Mesendoderm (in vitro differentiated cells): Measurements from ENCODE around the gene NOX5.

Experiments used
- DNase-seq: peaks from one replicate; pipeline ENCODE4 v3.0.0; 2013
- H2AK5ac ChIP-seq: 2 replicates; pipeline ENCODE4 v1.6.1; 2013; ENCODE audit warnings: low read length, inconsistent platforms
- H2BK120ac ChIP-seq: 2 replicates; pipeline ENCODE4 v1.6.1; 2013; ENCODE audit warnings: low read depth, mild to moderate bottlenecking, low read length, moderate library complexity, mixed read lengths
- H2BK15ac ChIP-seq: replicated peaks from 2 replicates; pipeline ENCODE4 v1.6.1; 2013; ENCODE audit warnings: low read depth, mild to moderate bottlenecking, moderate library complexity
- H2BK5ac ChIP-seq: 2 replicates; pipeline ENCODE4 v1.6.1; 2013; ENCODE audit warnings: low read length, inconsistent platforms
- H3K18ac ChIP-seq: 2 replicates; pipeline ENCODE4 v1.6.1; 2013; ENCODE audit warnings: mild to moderate bottlenecking, low read length, mixed read lengths
- H3K23ac ChIP-seq: one replicate; pipeline ENCODE4 v1.6.1; 2013; ENCODE audit warnings: low read length
- H3K27ac ChIP-seq: 2 replicates; pipeline ENCODE4 v1.5.1; 2013; ENCODE audit warnings: low read depth, mild to moderate bottlenecking, inconsistent platforms, low read length, moderate library complexity
- H3K27me3 ChIP-seq: 2 replicates; pipeline ENCODE4 v1.6.1; 2013; ENCODE audit warnings: low read length, control low read depth, mild to moderate bottlenecking, inconsistent platforms; ENCODE audit not compliant: insufficient read depth, poor library complexity
- H3K36me3 ChIP-seq: 2 replicates; pipeline ENCODE4 v1.6.1; 2013; ENCODE audit warnings: low read length, inconsistent platforms; ENCODE audit not compliant: control insufficient read depth, insufficient read depth
- H3K4ac ChIP-seq: one replicate; pipeline ENCODE4 v1.6.1; 2013; ENCODE audit warnings: low read depth, mild to moderate bottlenecking, low read length, moderate library complexity
- H3K4me1 ChIP-seq: 2 replicates; pipeline ENCODE4 v1.6.1; 2013; ENCODE audit warnings: low read depth, low read length, inconsistent platforms; ENCODE audit not compliant: control insufficient read depth
- H3K4me2 ChIP-seq: 2 replicates; pipeline ENCODE4 v1.6.1; 2013; ENCODE audit warnings: low read length
- H3K4me3 ChIP-seq: 2 replicates; pipeline ENCODE4 v1.5.1; 2013; ENCODE audit warnings: mild to moderate bottlenecking, low read length
- H3K56ac ChIP-seq: one replicate; pipeline ENCODE4 v1.6.1; 2013; ENCODE audit warnings: low read length
- H3K79me1 ChIP-seq: 2 replicates; pipeline ENCODE4 v1.6.1; 2013; ENCODE audit warnings: low read length, inconsistent platforms
- H3K79me2 ChIP-seq: 2 replicates; pipeline ENCODE4 v1.6.1; 2013; ENCODE audit warnings: mild to moderate bottlenecking, low read length; ENCODE audit not compliant: control insufficient read depth, insufficient read depth
- H3K9ac ChIP-seq: 2 replicates; pipeline ENCODE4 v1.6.1; 2013; ENCODE audit warnings: low read length, inconsistent platforms
- H4K5ac ChIP-seq: one replicate; pipeline ENCODE4 v1.6.1; 2013; ENCODE audit warnings: low read length
- H4K8ac ChIP-seq: one replicate; pipeline ENCODE4 v1.6.1; 2013; ENCODE audit warnings: low read depth, mild to moderate bottlenecking, control low read depth, low read length, moderate library complexity
- WGBS: extraction: QIAGEN DNeasy Blood & Tissue Kit; methylation state at CpG from one replicate; pipeline ENCODE4 v1.1.7; 2013; ENCODE audit warnings: low lambda C conversion rate, missing lambda C conversion rate; ENCODE audit not compliant: insufficient coverage; ENCODE audit errors: extremely low coverage; 5-methylcytosine and 5-hydroxymethylcytosine counted together

Gene NOX5

GRCh38 chr15:69027976-69028518, 13.6 kb downstream of the NOX5 start:
- WGBS = no CpG with 5 or more reads among the region's 9 CpGs
- DNase-seq = no peak

GRCh38 chr15:69031013-69032001, 16.8 kb downstream of the NOX5 start:
- Histone ChIP-seq H4K8ac (no peak overlapping the region), H2BK5ac (no peak overlapping the region), H3K79me1 (no peaks in the 10 kb centered on the region), H3K4me1 (no peaks in the 10 kb centered on the region), H4K5ac (no peak overlapping the region), H3K4me2 (peak overlapping the region; percentile 70), H3K4me3 (no peak overlapping the region), H3K4ac (no peak overlapping the region), H3K79me2 (no peaks in the 10 kb centered on the region), H3K36me3 (no peaks in the 10 kb centered on the region), H2BK120ac (no peak overlapping the region), H3K9ac (peak overlapping the region; percentile 40), H3K27ac (no peak overlapping the region), H3K18ac (no peak overlapping the region), H3K23ac (no peak overlapping the region), H3K56ac (peak overlapping the region; percentile 64), H2BK15ac (no peak overlapping the region), H2AK5ac (no peak overlapping the region), H3K27me3 (no peaks in the 10 kb centered on the region)
- peak; percentile 80 for DNase-seq
- no CpG with 5 or more reads among the region's 42 CpGs for WGBS

More at GRCh38 chr15:69027976-69028518, 13.6 kb downstream of the NOX5 start:
- Histone ChIP-seq H4K8ac (no peak overlapping the region), H3K27me3 (no peaks in the 10 kb centered on the region), H2BK120ac (no peak overlapping the region), H3K79me1 (no peaks in the 10 kb centered on the region), H2AK5ac (no peak overlapping the region), H2BK15ac (no peak overlapping the region), H3K56ac (no peak overlapping the region), H3K4me2 (no peak overlapping the region), H3K9ac (no peak overlapping the region), H3K27ac (no peak overlapping the region), H3K18ac (no peak overlapping the region), H3K4me3 (no peak overlapping the region), H3K23ac (no peak overlapping the region), H3K4ac (no peak overlapping the region), H4K5ac (no peak overlapping the region), H3K79me2 (no peaks in the 10 kb centered on the region), H2BK5ac (no peak overlapping the region), H3K36me3 (no peaks in the 10 kb centered on the region), H3K4me1 (no peaks in the 10 kb centered on the region)

- Histone ChIP-seq H2BK5ac (no peak overlapping the region), H3K27me3 (no peaks in the 10 kb centered on the region), H3K4me1 (no peaks in the 10 kb centered on the region), H3K23ac (no peak overlapping the region), H4K8ac (no peak overlapping the region), H3K4me2 (peak overlapping the region; percentile 70), H3K4me3 (no peak overlapping the region), H3K56ac (peak overlapping the region; percentile 64), H3K27ac (no peak overlapping the region), H3K9ac (no peak overlapping the region), H3K79me2 (no peaks in the 10 kb centered on the region), H4K5ac (no peak overlapping the region), H2BK120ac (no peak overlapping the region), H3K36me3 (no peaks in the 10 kb centered on the region), H3K18ac (no peak overlapping the region), H2BK15ac (no peak overlapping the region), H3K79me1 (no peaks in the 10 kb centered on the region), H2AK5ac (no peak overlapping the region), H3K4ac (no peak overlapping the region)
- DNase-seq = no peak
- no CpG with 5 or more reads among the region's 5 CpGs for WGBS
These were observed 17.5 kb downstream of the NOX5 start for GRCh38 chr15:69032031-69032430.

- no peaks in the 10 kb centered on the region for H3K79me1 ChIP-seq
- no peak overlapping the region for H3K4me3 ChIP-seq
- no peaks in the 10 kb centered on the region for H3K27me3 ChIP-seq
- no peak overlapping the region for H4K5ac ChIP-seq
- no peak overlapping the region for H3K56ac ChIP-seq
- no peak overlapping the region for H2BK120ac ChIP-seq
- no peak overlapping the region for H2AK5ac ChIP-seq
- H2BK15ac ChIP-seq = no peak overlapping the region
- DNase-seq = no peak
- H3K4me2 ChIP-seq = no peak overlapping the region
- H3K4ac ChIP-seq = no peak overlapping the region
- no peaks in the 10 kb centered on the region for H3K79me2 ChIP-seq
- H4K8ac ChIP-seq = no peak overlapping the region
- no peak overlapping the region for H2BK5ac ChIP-seq
- H3K23ac ChIP-seq = no peak overlapping the region
- H3K4me1 ChIP-seq = no peaks in the 10 kb centered on the region
- no peaks in the 10 kb centered on the region for H3K36me3 ChIP-seq
- no peak overlapping the region for H3K9ac ChIP-seq
- no peak overlapping the region for H3K18ac ChIP-seq
- no CpG with 5 or more reads among the region's 43 CpGs for WGBS
- no peak overlapping the region for H3K27ac ChIP-seq
These were observed 18.3 kb downstream of the NOX5 start for GRCh38 chr15:69032703-69033373.

GRCh38 chr15:69034352-69034751, 19.9 kb downstream of the NOX5 start:
- Histone ChIP-seq H3K27ac (no peak overlapping the region), H3K36me3 (no peaks in the 10 kb centered on the region), H2BK5ac (no peak overlapping the region), H4K8ac (no peak overlapping the region), H4K5ac (no peak overlapping the region), H3K4ac (no peak overlapping the region), H3K79me2 (no peaks in the 10 kb centered on the region), H3K56ac (no peak overlapping the region), H2BK15ac (no peak overlapping the region), H3K79me1 (no peaks in the 10 kb centered on the region), H3K4me2 (no peak overlapping the region), H3K9ac (no peak overlapping the region), H3K23ac (no peak overlapping the region), H3K4me3 (no peak overlapping the region), H3K18ac (no peak overlapping the region), H2BK120ac (no peak overlapping the region), H3K4me1 (no peaks in the 10 kb centered on the region), H3K27me3 (no peaks in the 10 kb centered on the region), H2AK5ac (no peak overlapping the region)
- no peak for DNase-seq
- no CpG with 5 or more reads among the region's 4 CpGs for WGBS
